ENCODE measurements around the gene LDOC1.

LDOC1 gene

DNA sequence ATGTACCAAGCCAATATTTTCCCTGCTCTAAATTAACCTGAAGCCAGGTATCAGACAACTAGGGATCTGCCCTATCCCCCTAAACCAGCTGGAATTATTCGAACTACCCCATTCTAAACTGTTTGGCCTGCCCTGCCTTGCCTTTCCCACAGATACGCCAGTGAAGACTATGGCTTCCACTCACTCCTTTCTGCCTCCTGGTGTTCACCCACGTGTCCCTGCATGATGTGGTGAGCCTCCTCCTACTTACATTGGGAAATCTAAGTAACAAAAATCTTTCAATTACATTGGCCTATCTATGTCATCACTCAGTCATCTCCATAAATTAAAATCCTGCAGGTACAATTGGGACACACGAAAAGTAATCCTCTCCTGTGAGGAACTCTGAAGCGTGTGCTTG lies 6.1 kb upstream of the LDOC1 start:
- no peak for TF ChIP-seq ZNF8 (CRISPR knock-in tag; IDR thresholded peaks at IDR 0.05)
- TF ChIP-seq ZFP30 (CRISPR knock-in tag; IDR thresholded peaks at IDR 0.05) = no peak
- TF ChIP-seq ZFP3 (CRISPR knock-in tag; IDR thresholded peaks at IDR 0.05) = no peak
- TF ChIP-seq TOX (CRISPR knock-in tag; IDR thresholded peaks at IDR 0.05; ENCODE audit: borderline replicate concordance) = no peak
- no peak for TF ChIP-seq ZNF565 (CRISPR knock-in tag; conservative IDR thresholded peaks at IDR 0.05; ENCODE audit: low read depth)
- no peak for TF ChIP-seq CREB5 (CRISPR knock-in tag; IDR thresholded peaks at IDR 0.05; ENCODE audit: low read depth)
- ATAC-seq = no peak

DNA sequence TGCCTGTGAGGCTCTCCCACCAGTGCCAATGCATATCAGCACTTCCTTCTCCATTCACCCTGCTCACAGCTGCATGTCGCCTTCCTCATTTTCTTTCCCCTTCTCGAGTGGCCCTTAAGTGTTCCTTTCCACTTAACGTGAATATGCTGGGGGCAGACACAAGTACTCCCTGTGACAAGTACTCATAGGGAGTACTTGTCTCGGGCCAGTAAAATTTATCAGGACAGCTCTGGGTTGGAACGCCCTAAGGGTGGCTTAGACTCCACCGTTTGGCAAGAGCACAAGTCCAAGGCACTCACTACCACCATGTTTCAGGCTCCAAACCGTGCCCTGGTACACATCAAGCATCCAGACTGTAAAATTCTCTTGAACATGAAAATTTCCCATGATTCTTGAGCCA lies 3.9 kb upstream of the LDOC1 start:
- ATAC-seq = no peak
- TF ChIP-seq ESRRG (CRISPR knock-in tag; IDR thresholded peaks at IDR 0.05) = no peak
- TF ChIP-seq, protein P1, sequence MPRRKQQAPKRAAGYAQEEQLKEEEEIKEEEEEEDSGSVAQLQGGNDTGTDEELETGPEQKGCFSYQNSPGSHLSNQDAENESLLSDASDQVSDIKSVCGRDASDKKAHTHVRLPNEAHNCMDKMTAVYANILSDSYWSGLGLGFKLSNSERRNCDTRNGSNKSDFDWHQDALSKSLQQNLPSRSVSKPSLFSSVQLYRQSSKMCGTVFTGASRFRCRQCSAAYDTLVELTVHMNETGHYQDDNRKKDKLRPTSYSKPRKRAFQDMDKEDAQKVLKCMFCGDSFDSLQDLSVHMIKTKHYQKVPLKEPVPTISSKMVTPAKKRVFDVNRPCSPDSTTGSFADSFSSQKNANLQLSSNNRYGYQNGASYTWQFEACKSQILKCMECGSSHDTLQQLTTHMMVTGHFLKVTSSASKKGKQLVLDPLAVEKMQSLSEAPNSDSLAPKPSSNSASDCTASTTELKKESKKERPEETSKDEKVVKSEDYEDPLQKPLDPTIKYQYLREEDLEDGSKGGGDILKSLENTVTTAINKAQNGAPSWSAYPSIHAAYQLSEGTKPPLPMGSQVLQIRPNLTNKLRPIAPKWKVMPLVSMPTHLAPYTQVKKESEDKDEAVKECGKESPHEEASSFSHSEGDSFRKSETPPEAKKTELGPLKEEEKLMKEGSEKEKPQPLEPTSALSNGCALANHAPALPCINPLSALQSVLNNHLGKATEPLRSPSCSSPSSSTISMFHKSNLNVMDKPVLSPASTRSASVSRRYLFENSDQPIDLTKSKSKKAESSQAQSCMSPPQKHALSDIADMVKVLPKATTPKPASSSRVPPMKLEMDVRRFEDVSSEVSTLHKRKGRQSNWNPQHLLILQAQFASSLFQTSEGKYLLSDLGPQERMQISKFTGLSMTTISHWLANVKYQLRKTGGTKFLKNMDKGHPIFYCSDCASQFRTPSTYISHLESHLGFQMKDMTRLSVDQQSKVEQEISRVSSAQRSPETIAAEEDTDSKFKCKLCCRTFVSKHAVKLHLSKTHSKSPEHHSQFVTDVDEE (CRISPR knock-in tag; IDR thresholded peaks at IDR 0.05) = no peak
- TF ChIP-seq SNAI2 (CRISPR knock-in tag; IDR thresholded peaks at IDR 0.05) = no peak
- no peak for TF ChIP-seq POU6F1 (CRISPR knock-in tag; IDR thresholded peaks at IDR 0.05; ENCODE audit: borderline replicate concordance, low read depth)
- TF ChIP-seq ZFP30 (CRISPR knock-in tag; IDR thresholded peaks at IDR 0.05) = no peak
- no peak for TF ChIP-seq CSRNP3 (CRISPR knock-in tag; IDR thresholded peaks at IDR 0.05)
- TF ChIP-seq ISL1 (CRISPR knock-in tag; IDR thresholded peaks at IDR 0.05) = no peak
- no peak for TF ChIP-seq ZFP3 (CRISPR knock-in tag; IDR thresholded peaks at IDR 0.05)

- no peak for ATAC-seq
- TF ChIP-seq PATZ1 (CRISPR knock-in tag; IDR thresholded peaks at IDR 0.05; ENCODE audit: borderline replicate concordance) = no peak
- no peak for TF ChIP-seq ISL1 (CRISPR knock-in tag; IDR thresholded peaks at IDR 0.05)
- no peak for TF ChIP-seq ZNF70 (CRISPR knock-in tag; IDR thresholded peaks at IDR 0.05)
- TF ChIP-seq CREB5 (CRISPR knock-in tag; IDR thresholded peaks at IDR 0.05; ENCODE audit: low read depth) = no peak
- no peak for TF ChIP-seq CSDC2 (CRISPR knock-in tag; IDR thresholded peaks at IDR 0.05)
- TF ChIP-seq GLIS3 (CRISPR knock-in tag; IDR thresholded peaks at IDR 0.05) = no peak
- no peak for TF ChIP-seq ZC3H10 (CRISPR knock-in tag; IDR thresholded peaks at IDR 0.05)
- TF ChIP-seq OSR1 (CRISPR knock-in tag; IDR thresholded peaks at IDR 0.05) = no peak
- no peak for TF ChIP-seq TCF4 (CRISPR knock-in tag; IDR thresholded peaks at IDR 0.05; ENCODE audit: borderline replicate concordance)
- no peak for TF ChIP-seq ZFP3 (CRISPR knock-in tag; IDR thresholded peaks at IDR 0.05)
- no peak for TF ChIP-seq POU6F1 (CRISPR knock-in tag; IDR thresholded peaks at IDR 0.05; ENCODE audit: borderline replicate concordance, low read depth)
- TF ChIP-seq TOX (CRISPR knock-in tag; IDR thresholded peaks at IDR 0.05; ENCODE audit: borderline replicate concordance) = no peak
- no peak for TF ChIP-seq CSRNP3 (CRISPR knock-in tag; IDR thresholded peaks at IDR 0.05)
- TF ChIP-seq ARNTL (CRISPR knock-in tag; IDR thresholded peaks at IDR 0.05; ENCODE audit: borderline replicate concordance, low read depth) = no peak
- TF ChIP-seq, protein P1 (CRISPR knock-in tag; IDR thresholded peaks at IDR 0.05) = no peak
- TF ChIP-seq RARB (CRISPR knock-in tag; IDR thresholded peaks at IDR 0.05) = no peak
Measured at GRCh38 chrX:141175786-141176185, 1.1 kb downstream of the LDOC1 start.
